Measurements from ENCODE around the gene HGFAC. TPM values are rescaled to one million over a fixed set of nuclear protein-coding genes. Genes with fewer than 3 reads are reported as not detected.

HGFAC gene
- total and polyA plus RNA-seq, 2 of the 13 experiments (the other 11 are each of a cell fraction or from before 2014, with no cell fraction given): 8.5 to 63.6 TPM

GRCh38 chr4:3471098-3471760, 29.5 kb downstream of the HGFAC start (continued):
- TF ChIP-seq SNAPC4 (CRISPR knock-in tag; IDR thresholded peaks at IDR 0.05): no peak

DNA sequence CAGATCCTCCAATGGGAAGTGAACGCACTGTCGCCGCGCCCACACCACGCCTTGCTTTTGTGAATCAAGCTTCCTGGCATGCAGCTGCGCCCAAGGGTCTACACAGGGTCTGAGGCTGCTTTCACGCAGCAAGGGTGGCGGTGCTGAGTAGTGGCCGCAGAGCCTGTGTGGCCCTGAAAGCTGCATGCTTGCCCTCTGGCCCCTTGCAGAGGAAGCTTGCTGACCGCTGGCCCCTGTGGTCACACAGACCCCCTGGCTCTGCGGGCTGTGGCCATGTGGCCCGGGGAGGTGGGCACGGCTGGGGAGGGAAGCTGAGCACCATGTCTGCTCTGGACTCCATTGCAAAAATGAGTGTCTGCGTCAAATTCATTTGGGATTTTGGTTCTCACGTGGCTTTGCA, 30.1 kb downstream of the HGFAC start:
- H3K36me3 ChIP-seq (replicated peaks in 1 of 2; ENCODE audit: control insufficient read depth in 1 of 2, insufficient read depth in 2 of 2, low read length in 2 of 2): no peaks in the 10 kb centered on the region
- CTCF ChIA-PET (ENCODE audit: low intra/inter-chr PET ratio, low total read pairs): no interaction called here
- in situ Hi-C loops (cut with HindIII; ENCODE audit: extremely low pct_ligation_motif_present, low pct_unique_long_range_greater_than_20kb) (no loop called here), intact Hi-C loops (cut with micrococcal nuclease; ENCODE audit: unreplicated experiment) (no loop called here)
- H3K9ac ChIP-seq (ENCODE audit: insufficient read depth, low read depth, low read length): no peak overlapping the region
- no peak overlapping the region for H3K4me3 ChIP-seq (replicated peaks in 1 of 3; ENCODE audit: insufficient read depth in 1 of 3, low read depth in 2 of 3, low read length in 3 of 3)
- H4K20me1 ChIP-seq (ENCODE audit: insufficient read depth, low read length): no peaks in the 10 kb centered on the region
- no peaks in the 10 kb centered on the region for H3K9me3 ChIP-seq (ENCODE audit: low read length)
- no peak for FAIRE-seq
- no peak overlapping the region for H3K27ac ChIP-seq (ENCODE audit: extremely low read length, insufficient read depth, low read length)
- BruUV-seq (replicated peaks): no TSS peak
- H3K4me1 ChIP-seq (ENCODE audit: insufficient read depth, low read length): peaks cover 16% of the 10 kb centered on the region; the same call in 1 of the 2 replicates
- peaks cover 17 to 53% of the 10 kb centered on the region in 2 experiments for H3K27me3 ChIP-seq (ENCODE audit: control insufficient read depth in 1 of 2, insufficient read depth in 2 of 2, low read length in 2 of 2)
- DNase-seq (ENCODE audit: low spot score): no peak
- POLR2A ChIA-PET: no interaction called here
- ATAC-seq: no peak
- H2AFZ ChIP-seq (ENCODE audit: low read length): no peak overlapping the region
- no peak for TF ChIP-seq AHR (CRISPR knock-in tag; IDR thresholded peaks at IDR 0.05)
- TF ChIP-seq ZNF124 (CRISPR knock-in tag; IDR thresholded peaks at IDR 0.05): no peak
- no peak for TF ChIP-seq NCOA5 (CRISPR knock-in tag; IDR thresholded peaks at IDR 0.05)
- TF ChIP-seq ZNF549 (CRISPR knock-in tag; IDR thresholded peaks at IDR 0.05): no peak
- no peak for TF ChIP-seq SALL1 (CRISPR knock-in tag; IDR thresholded peaks at IDR 0.05)
- no peak for TF ChIP-seq NFKBIZ (CRISPR knock-in tag; IDR thresholded peaks at IDR 0.05)
- no peak for TF ChIP-seq HOXA3 (CRISPR knock-in tag; IDR thresholded peaks at IDR 0.05)
- no peak for TF ChIP-seq RFX3 (CRISPR knock-in tag; IDR thresholded peaks at IDR 0.05)
- TF ChIP-seq TRIM24 (CRISPR knock-in tag; IDR thresholded peaks at IDR 0.05): no peak
- no peak for TF ChIP-seq KMT2A (CRISPR knock-in tag; IDR thresholded peaks at IDR 0.05)
- no peak for TF ChIP-seq KAT7 (CRISPR knock-in tag; IDR thresholded peaks at IDR 0.05; ENCODE audit: borderline replicate concordance)
- TF ChIP-seq, protein P1, sequence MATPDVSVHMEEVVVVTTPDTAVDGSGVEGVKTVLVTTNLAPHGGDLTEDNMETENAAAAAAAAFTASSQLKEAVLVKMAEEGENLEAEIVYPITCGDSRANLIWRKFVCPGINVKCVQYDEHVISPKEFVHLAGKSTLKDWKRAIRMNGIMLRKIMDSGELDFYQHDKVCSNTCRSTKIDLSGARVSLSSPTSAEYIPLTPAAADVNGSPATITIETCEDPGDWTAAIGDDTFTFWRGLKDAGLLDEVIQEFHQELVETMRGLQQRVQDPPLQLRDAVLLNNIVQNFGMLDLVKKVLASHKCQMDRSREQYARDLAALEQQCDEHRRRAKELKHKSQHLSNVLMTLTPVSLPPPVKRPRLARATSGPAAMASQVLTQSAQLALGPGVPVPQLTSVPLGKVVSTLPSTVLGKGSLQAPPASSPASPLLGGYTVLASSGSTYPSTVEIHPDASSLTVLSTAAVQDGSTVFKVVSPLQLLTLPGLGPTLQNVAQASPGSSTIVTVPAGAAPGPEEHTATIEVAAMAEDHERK (CRISPR knock-in tag; IDR thresholded peaks at IDR 0.05; ENCODE audit: low read depth): no peak
- no peak for TF ChIP-seq AKAP8 (CRISPR knock-in tag; IDR thresholded peaks at IDR 0.05)
- 50% methylated on average over 12 of the region's 15 CpGs for WGBS (ENCODE audit: low lambda C conversion rate)
- no peaks in the 10 kb centered on the region for H3K79me2 ChIP-seq (ENCODE audit: insufficient read depth, low read length)
- H3K4me2 ChIP-seq (ENCODE audit: low read depth, low read length): no peak overlapping the region

Data from HepG2 (cell line).